HepG2 (cell line): Measurements from ENCODE around the gene ELP2. TPM values are rescaled to one million over a fixed set of nuclear protein-coding genes. Genes with fewer than 3 reads are reported as not detected.

ENCODE experiments used
- CENPX ChIP-seq: sonication (generic); formaldehyde crosslinking; IDR thresholded peaks from 2 replicates; pipeline ENCODE4 v1.9.0; 2021; ENCODE audit warnings: mild to moderate bottlenecking, missing genetic modification reagents, moderate library complexity
- HNRNPLL ChIP-seq: fragments of 200-400 bp; formaldehyde crosslinking; IDR thresholded peaks from 2 replicates; pipeline ENCODE4 v1.6.1; 2017; ENCODE audit warnings: mild to moderate bottlenecking, low read depth, low read length; ENCODE audit not compliant: poor library complexity, severe bottlenecking
- MTA1 ChIP-seq: sonication (generic); formaldehyde crosslinking; IDR thresholded peaks from 2 replicates; pipeline ENCODE4 v1.4.0; 2020; ENCODE audit warnings: missing genetic modification reagents, mild to moderate bottlenecking, borderline replicate concordance
- MTA3 ChIP-seq: sonication (generic); formaldehyde crosslinking; IDR thresholded peaks from 2 replicates; pipeline ENCODE4 v1.4.0; 2020; ENCODE audit warnings: missing genetic modification reagents
- REPIN1 ChIP-seq: sonication (generic); formaldehyde crosslinking; IDR thresholded peaks from 2 replicates; pipeline ENCODE4 v1.8.0; 2022; ENCODE audit warnings: missing genetic modification reagents, low read depth, mild to moderate bottlenecking, borderline replicate concordance
- SIN3A ChIP-seq: IDR thresholded peaks from 2 replicates; pipeline ENCODE4 v1.6.1; 2011; ENCODE audit warnings: low read depth, mild to moderate bottlenecking, control low read depth, low read length, borderline replicate concordance
- SP4 ChIP-seq: sonication (generic); formaldehyde crosslinking; IDR thresholded peaks from 2 replicates; pipeline ENCODE4 v1.8.1; 2023; ENCODE audit warnings: mild to moderate bottlenecking, missing genetic modification reagents
- SUZ12 ChIP-seq: fragments of 150-350 bp; IDR thresholded peaks from 2 replicates; pipeline ENCODE4 v1.6.1; 2014; ENCODE audit warnings: low read depth, low read length
- ZMAT3 ChIP-seq: sonication (generic); formaldehyde crosslinking; conservative IDR thresholded peaks from 2 replicates; pipeline ENCODE4 v1.7.0; 2021; ENCODE audit warnings: missing genetic modification reagents
- ZNF180 ChIP-seq: sonication (generic); formaldehyde crosslinking; IDR thresholded peaks from 2 replicates; pipeline ENCODE4 v1.4.0; 2020; ENCODE audit warnings: low read depth, missing genetic modification reagents, borderline replicate concordance
- ZNF260 ChIP-seq: sonication (generic); formaldehyde crosslinking; IDR thresholded peaks from 2 replicates; pipeline ENCODE4 v1.4.0; 2020; ENCODE audit warnings: missing genetic modification reagents, low read depth, mild to moderate bottlenecking, borderline replicate concordance
- ZNF776 ChIP-seq: sonication (generic); formaldehyde crosslinking; IDR thresholded peaks from 2 replicates; pipeline ENCODE4 v1.4.0; 2020; ENCODE audit warnings: mild to moderate bottlenecking, missing genetic modification reagents
- polyA plus RNA-seq, 8 experiments: library from polyadenylated mRNA; depleted of rRNA in 3 of 8; stranded (reverse) in 7 of 8; unstranded in 1 of 8; fragments of >200 nt; fragmentation: Illumina TruSeq in 4 of 8; extraction: Trizol in 4 of 8; gene quantifications; 2 replicates each; pipeline versions ENCODE4 v1.2.1 to v1.2.3, GENCODE V29; 2011 to 2016; ENCODE audit warnings: low read depth in 4 of 8, missing spikeins in 1 of 8, mixed read lengths in 1 of 8; ENCODE audit not compliant: insufficient read depth in 1 of 8
- total RNA-seq, 5 experiments: library from RNA; depleted of rRNA; stranded (reverse); fragments of >200 nt; fragmentation: Illumina TruSeq; extraction: Trizol; gene quantifications; 2 replicates each; pipeline ENCODE4 v1.2.3, GENCODE V29; 2016; ENCODE audit warnings: low read depth in 1 of 5
- TF ChIP-seq, protein P1 (sequence below), 2 experiments: sonication (generic) in 1 of 2; formaldehyde crosslinking in 1 of 2; IDR thresholded peaks; 2 replicates each; pipeline versions ENCODE4 v1.5.1 to v1.6.1; 2011 to 2020; ENCODE audit warnings: borderline replicate concordance in 1 of 2, low read depth in 1 of 2, low read length in 1 of 2, mild to moderate bottlenecking in 1 of 2, missing genetic modification reagents in 1 of 2, moderate library complexity in 1 of 2
- TF ChIP-seq, protein P2 (sequence below): sonication (generic); formaldehyde crosslinking; IDR thresholded peaks from 2 replicates; pipeline ENCODE4 v1.4.0; 2020; ENCODE audit warnings: mild to moderate bottlenecking, missing genetic modification reagents, borderline replicate concordance
- TF ChIP-seq, protein P3 (sequence below): sonication (generic); formaldehyde crosslinking; IDR thresholded peaks from 2 replicates; pipeline ENCODE4 v1.4.0; 2020; ENCODE audit warnings: missing genetic modification reagents
- TF ChIP-seq, protein P4 (sequence below): sonication (generic); formaldehyde crosslinking; IDR thresholded peaks from 2 replicates; pipeline ENCODE4 v1.4.0; 2020; ENCODE audit warnings: missing genetic modification reagents; ENCODE audit errors: not compliant biosample characterization
- TF ChIP-seq, protein P5 (sequence below): sonication (generic); formaldehyde crosslinking; IDR thresholded peaks from 2 replicates; pipeline ENCODE4 v1.4.0; 2020; ENCODE audit warnings: missing genetic modification reagents

ELP2 gene
- total and polyA plus RNA-seq, 2 of the 13 experiments (the other 11 are each of a cell fraction or from before 2014, with no cell fraction given) = 98.7 to 100 TPM

DNA sequence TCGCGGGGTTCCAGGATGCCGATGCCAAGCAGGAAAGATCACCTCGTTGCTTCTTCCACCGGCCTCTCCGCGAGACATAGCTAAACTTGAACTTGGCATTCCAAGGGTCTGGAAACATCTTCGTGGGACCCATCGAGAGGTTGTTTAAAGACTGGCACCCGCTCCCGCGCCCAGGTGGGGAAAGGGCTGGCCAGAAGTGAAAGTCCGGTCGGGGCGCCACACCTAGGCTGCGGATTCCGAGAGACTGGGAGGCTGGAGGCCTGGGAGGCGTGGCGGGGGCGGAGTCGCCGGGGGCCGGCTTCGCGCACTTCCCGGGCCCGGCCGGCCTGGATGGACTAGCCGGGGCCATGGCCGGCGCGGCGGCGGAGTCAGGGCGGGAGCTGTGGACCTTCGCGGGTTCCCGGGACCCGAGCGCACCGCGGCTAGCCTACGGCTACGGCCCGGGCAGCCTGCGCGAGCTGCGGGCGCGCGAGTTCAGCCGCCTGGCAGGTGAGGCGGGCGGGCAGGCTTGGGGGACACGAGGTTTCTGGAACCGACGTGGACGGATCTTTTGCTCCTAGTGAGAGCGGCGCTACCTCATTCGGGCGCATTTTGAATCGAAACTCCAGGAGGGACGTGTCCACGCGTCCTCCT, 57.6 kb downstream of the ELP2 start, which contains the start of gene MOCOS (continued):
- TF ChIP-seq ZNF260 (CRISPR knock-in tag) = no peak
- TF ChIP-seq MTA1 (CRISPR knock-in tag) = no peak
- TF ChIP-seq, protein P1, sequence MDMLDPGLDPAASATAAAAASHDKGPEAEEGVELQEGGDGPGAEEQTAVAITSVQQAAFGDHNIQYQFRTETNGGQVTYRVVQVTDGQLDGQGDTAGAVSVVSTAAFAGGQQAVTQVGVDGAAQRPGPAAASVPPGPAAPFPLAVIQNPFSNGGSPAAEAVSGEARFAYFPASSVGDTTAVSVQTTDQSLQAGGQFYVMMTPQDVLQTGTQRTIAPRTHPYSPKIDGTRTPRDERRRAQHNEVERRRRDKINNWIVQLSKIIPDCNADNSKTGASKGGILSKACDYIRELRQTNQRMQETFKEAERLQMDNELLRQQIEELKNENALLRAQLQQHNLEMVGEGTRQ (IDR thresholded peaks at IDR 0.05; ENCODE audit: low read depth, low read length) = no peak
- TF ChIP-seq, protein P1 (CRISPR knock-in tag; IDR thresholded peaks at IDR 0.05; ENCODE audit: borderline replicate concordance) = no peak
- TF ChIP-seq, protein P2, sequence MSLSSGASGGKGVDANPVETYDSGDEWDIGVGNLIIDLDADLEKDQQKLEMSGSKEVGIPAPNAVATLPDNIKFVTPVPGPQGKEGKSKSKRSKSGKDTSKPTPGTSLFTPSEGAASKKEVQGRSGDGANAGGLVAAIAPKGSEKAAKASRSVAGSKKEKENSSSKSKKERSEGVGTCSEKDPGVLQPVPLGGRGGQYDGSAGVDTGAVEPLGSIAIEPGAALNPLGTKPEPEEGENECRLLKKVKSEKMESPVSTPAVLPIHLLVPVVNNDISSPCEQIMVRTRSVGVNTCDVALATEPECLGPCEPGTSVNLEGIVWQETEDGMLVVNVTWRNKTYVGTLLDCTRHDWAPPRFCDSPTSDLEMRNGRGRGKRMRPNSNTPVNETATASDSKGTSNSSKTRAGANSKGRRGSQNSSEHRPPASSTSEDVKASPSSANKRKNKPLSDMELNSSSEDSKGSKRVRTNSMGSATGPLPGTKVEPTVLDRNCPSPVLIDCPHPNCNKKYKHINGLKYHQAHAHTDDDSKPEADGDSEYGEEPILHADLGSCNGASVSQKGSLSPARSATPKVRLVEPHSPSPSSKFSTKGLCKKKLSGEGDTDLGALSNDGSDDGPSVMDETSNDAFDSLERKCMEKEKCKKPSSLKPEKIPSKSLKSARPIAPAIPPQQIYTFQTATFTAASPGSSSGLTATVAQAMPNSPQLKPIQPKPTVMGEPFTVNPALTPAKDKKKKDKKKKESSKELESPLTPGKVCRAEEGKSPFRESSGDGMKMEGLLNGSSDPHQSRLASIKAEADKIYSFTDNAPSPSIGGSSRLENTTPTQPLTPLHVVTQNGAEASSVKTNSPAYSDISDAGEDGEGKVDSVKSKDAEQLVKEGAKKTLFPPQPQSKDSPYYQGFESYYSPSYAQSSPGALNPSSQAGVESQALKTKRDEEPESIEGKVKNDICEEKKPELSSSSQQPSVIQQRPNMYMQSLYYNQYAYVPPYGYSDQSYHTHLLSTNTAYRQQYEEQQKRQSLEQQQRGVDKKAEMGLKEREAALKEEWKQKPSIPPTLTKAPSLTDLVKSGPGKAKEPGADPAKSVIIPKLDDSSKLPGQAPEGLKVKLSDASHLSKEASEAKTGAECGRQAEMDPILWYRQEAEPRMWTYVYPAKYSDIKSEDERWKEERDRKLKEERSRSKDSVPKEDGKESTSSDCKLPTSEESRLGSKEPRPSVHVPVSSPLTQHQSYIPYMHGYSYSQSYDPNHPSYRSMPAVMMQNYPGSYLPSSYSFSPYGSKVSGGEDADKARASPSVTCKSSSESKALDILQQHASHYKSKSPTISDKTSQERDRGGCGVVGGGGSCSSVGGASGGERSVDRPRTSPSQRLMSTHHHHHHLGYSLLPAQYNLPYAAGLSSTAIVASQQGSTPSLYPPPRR (CRISPR knock-in tag) = no peak
- TF ChIP-seq, protein P3, sequence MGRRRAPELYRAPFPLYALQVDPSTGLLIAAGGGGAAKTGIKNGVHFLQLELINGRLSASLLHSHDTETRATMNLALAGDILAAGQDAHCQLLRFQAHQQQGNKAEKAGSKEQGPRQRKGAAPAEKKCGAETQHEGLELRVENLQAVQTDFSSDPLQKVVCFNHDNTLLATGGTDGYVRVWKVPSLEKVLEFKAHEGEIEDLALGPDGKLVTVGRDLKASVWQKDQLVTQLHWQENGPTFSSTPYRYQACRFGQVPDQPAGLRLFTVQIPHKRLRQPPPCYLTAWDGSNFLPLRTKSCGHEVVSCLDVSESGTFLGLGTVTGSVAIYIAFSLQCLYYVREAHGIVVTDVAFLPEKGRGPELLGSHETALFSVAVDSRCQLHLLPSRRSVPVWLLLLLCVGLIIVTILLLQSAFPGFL (CRISPR knock-in tag) = no peak
- TF ChIP-seq CENPX (CRISPR knock-in tag) = no peak
- TF ChIP-seq, protein P4, sequence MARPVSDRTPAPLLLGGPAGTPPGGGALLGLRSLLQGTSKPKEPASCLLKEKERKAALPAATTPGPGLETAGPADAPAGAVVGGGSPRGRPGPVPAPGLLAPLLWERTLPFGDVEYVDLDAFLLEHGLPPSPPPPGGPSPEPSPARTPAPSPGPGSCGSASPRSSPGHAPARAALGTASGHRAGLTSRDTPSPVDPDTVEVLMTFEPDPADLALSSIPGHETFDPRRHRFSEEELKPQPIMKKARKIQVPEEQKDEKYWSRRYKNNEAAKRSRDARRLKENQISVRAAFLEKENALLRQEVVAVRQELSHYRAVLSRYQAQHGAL = no peak
- peak; percentile 65 for TF ChIP-seq HNRNPLL
- no peak for TF ChIP-seq SUZ12
- TF ChIP-seq SP4 = peak; percentile 71
- TF ChIP-seq ZNF776 (CRISPR knock-in tag) = peak; percentile 86
- TF ChIP-seq, protein P5, sequence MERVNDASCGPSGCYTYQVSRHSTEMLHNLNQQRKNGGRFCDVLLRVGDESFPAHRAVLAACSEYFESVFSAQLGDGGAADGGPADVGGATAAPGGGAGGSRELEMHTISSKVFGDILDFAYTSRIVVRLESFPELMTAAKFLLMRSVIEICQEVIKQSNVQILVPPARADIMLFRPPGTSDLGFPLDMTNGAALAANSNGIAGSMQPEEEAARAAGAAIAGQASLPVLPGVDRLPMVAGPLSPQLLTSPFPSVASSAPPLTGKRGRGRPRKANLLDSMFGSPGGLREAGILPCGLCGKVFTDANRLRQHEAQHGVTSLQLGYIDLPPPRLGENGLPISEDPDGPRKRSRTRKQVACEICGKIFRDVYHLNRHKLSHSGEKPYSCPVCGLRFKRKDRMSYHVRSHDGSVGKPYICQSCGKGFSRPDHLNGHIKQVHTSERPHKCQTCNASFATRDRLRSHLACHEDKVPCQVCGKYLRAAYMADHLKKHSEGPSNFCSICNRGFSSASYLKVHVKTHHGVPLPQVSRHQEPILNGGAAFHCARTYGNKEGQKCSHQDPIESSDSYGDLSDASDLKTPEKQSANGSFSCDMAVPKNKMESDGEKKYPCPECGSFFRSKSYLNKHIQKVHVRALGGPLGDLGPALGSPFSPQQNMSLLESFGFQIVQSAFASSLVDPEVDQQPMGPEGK = peak; percentile 66
- TF ChIP-seq MTA3 (CRISPR knock-in tag) = no peak
- no peak for TF ChIP-seq ZMAT3
- TF ChIP-seq SIN3A = peak; percentile 81; the same call in 1 of the 2 replicates
- no peak for TF ChIP-seq ZNF180 (CRISPR knock-in tag)
- TF ChIP-seq REPIN1 (CRISPR knock-in tag) = no peak
